ENCODE results near the gene TPSB2.
"Not testable (repeated sequence)": the region's sequence is repeated elsewhere in the genome, so short reads cannot be mapped to it uniquely, and the experiment has no call there.

TPSB2 gene

DNA sequence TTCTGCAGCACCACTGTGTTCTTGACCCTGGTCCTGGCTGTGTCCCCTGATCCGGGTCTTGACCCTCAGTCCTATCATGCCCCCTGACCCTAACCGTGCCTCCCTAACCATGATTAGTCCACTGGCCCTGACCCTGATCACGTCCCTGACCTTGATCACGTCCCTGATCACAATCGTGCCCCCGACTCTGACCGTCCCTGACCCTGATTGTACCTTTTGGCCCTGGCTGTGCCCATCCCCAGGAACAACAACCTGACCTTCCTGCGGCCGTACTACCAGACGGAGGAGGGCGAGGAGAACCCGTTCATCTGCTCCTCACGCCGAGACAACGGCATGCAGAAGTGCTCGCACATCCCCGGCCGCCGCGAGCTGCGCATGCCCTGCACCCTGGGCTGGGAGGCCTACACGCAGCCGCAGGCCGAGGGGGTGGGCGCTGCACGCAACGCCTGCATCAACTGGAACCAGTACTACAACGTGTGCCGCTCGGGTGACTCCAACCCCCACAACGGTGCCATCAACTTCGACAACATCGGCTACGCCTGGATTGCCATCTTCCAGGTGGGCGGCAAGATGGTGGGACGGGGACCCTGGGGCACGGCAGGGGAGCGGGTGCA lies 29.9 kb downstream of the TPSB2 start:
- no peak for DNase-seq (ENCODE audit: low spot score)

GRCh38 chr16:1199347-1200013 lies 30.5 kb downstream of the TPSB2 start:
- no peak for DNase-seq (ENCODE audit: low spot score)

GRCh38 chr16:1198671-1199346 lies 31.2 kb downstream of the TPSB2 start:
- not testable (repeated sequence) for DNase-seq (ENCODE audit: low spot score)

GRCh38 chr16:1198194-1198593 lies 31.8 kb downstream of the TPSB2 start:
- DNase-seq (ENCODE audit: low spot score) = no peak

DNA sequence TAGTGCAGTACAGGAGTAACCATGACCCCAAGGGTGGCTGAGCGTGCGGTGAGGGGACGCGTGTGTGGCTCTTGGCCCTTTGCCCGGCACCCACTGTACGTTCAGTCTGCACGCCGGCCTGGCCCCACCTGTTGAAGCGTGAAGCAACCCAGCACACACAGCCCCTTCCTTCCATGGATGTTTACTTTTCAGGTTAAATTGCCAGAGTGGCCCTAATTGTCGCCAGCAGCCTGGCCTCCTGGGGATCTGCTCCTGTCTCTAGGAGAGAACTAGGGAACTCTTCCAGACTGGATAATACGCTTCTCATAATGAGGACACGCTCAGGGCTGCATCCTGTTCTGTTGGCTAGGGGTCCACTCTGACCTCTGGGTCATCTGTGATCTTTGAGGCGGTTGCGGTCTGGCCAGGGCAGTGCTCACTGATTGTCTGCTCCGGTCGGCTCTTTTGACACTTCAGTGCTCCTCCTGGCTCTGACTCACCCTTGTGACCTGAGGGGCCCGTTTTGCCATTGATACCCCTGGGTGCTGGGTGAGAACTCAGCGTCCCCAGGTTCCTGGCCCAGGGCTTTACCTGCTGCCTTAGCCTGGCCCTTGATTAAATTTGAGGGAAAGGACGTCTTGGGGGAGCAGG lies 32.6 kb downstream of the TPSB2 start:
- DNase-seq (ENCODE audit: low spot score) = no peak

- no peak for DNase-seq (ENCODE audit: low spot score)
Measured at GRCh38 chr16:1196494-1196893, 33.5 kb downstream of the TPSB2 start.

DNA sequence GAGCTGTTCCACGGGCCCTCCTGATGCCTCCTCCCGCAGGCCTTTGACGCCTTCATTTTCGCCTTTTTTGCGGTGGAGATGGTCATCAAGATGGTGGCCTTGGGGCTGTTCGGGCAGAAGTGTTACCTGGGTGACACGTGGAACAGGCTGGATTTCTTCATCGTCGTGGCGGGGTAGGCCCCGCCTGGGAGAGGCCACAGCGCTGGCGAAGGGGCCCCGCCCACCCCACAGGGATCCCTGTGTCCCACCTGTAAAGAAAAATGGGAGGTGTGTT lies 34.7 kb downstream of the TPSB2 start:
- DNase-seq (ENCODE audit: low spot score) = no peak

GRCh38 chr16:1194665-1195392 lies 35.2 kb downstream of the TPSB2 start:
- no peak for DNase-seq (ENCODE audit: low spot score)

GRCh38 chr16:1193825-1194581 lies 36.0 kb downstream of the TPSB2 start:
- no peak for DNase-seq (ENCODE audit: low spot score)

DNA sequence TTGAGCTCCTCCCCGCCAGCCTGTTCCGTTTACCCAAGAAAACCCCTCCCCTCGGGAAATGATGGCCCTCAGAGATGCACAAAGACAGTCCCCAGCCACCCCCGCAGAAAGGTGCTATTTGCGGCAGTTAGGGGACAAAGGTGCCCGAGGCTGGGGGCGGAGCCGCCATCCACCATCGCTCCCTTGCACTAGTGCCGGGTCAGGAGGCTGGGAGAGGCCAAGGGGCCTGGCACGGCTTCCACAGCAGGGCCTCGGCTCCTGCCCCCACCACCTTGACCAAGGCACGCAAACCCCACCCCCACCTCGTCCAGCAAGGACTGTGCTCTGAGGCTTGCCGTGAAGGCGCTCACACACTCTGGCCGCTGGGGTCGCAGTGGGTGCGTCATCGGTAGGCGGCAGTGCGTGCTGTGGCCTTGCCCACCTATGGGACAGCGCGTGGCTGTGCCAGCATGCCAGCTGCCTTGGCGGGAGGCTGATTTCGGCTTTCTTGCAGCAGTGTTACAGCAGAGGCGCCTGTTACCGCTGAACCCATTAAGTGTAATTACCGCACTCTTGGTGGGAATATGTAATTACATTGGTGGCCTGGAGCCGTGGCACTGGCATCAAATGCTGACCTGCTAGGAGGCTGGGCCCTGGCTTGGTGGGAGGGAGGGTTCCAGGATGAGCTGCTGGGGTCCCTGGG lies 36.7 kb downstream of the TPSB2 start:
- no peak for DNase-seq (ENCODE audit: low spot score)

- DNase-seq (ENCODE audit: low spot score) = no peak
Measured at GRCh38 chr16:1192384-1193073, 37.5 kb downstream of the TPSB2 start.

GRCh38 chr16:1190789-1191188 lies 39.2 kb downstream of the TPSB2 start:
- DNase-seq (ENCODE audit: low spot score) = not testable (repeated sequence)

DNA sequence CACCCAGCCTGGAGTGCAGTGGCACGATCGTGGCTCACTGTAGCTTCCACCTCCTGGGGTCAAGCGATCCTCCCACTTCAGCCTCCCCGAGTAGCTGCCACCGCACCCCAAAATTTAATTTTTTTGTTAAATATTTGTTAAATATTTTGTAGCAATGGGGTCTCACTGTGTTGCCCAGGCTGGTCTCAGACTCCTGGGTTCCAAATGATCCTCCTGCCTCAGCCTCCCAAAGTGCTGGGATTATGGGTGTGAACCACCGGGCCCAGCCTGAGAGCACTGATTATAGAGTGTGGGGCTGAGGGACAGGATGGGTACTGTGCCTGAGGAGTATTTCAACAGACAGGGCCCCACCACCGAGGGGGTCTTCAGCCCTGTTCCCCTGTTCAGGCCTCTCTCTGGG lies 40.5 kb downstream of the TPSB2 start:
- DNase-seq (ENCODE audit: low spot score) = no peak

DNA sequence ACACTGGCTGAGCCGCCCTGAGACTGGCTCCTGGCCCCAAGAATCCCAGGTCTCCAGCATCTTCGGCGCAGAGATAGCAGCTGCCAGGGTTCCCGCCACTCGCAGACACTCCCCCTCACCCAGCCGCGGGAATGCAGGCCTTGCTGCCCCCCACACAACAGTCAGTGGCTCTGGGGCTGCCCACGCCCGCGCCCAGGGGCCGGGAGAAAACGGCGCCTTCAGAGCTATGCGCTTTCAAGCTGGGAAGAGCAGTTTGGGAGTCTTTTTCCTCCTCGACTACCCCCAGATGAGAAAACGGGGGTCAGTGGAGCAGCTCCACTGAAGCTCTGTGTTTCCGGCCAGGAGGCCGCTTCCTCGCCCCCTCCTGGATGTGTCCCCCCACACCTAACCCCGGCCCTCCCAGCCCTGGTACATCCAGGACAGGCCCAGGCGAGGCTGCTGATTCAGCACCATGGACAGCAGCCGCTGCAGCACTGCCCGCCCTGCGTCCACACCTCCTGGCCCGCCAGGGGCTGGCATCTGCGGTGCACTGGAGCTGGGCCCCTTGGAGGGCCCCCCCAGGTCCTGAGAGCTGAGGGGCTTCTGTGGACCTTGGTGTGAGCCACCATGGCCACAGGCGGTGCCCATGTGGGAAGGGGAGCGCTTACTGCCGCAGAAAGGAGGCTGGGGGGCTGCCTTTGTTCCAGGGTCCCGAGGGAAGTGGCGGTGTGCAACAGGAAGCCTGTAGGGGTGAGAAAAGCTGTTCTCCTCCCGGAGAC lies 41.4 kb downstream of the TPSB2 start:
- no peak for DNase-seq (ENCODE audit: low spot score)

DNA sequence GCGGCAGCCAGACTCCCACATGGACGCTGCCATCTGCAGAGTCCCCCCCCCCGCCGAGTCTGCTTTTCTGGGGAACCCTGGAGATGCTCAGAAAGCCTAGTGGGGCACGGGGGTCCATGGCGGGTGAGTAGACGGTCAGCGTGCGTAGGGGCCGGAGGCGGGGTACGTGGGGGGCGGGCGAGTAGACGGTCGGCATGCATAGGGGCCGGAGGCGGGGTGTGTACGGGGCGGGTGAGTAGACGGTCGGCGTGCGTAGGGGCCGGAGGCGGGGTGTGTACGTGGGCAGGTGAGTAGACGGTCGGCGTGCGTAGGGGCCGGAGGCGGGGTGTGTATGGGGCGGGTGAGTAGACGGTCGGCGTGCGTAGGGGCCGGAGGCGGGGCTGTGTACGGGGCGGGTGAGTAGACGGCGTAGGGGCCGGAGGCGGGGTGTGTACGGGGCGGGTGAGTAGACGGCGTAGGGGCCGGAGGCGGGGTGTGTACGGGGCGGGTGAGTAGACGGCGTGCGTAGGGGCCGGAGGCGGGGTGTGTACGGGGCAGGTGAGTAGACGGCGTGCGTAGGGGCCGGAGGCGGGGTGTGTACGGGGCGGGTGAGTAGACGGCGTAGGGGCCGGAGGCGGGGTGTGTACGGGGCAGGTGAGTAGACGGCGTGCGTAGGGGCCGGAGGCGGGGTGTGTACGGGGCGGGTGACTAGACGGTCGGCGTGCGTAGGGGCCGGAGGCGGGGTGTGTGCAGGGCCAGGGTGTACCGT lies 44.4 kb downstream of the TPSB2 start:
- DNase-seq (ENCODE audit: low spot score) = not testable (repeated sequence)

- no peak for DNase-seq (ENCODE audit: low spot score)
Measured at GRCh38 chr16:1184980-1185379, 45.0 kb downstream of the TPSB2 start.

DNA sequence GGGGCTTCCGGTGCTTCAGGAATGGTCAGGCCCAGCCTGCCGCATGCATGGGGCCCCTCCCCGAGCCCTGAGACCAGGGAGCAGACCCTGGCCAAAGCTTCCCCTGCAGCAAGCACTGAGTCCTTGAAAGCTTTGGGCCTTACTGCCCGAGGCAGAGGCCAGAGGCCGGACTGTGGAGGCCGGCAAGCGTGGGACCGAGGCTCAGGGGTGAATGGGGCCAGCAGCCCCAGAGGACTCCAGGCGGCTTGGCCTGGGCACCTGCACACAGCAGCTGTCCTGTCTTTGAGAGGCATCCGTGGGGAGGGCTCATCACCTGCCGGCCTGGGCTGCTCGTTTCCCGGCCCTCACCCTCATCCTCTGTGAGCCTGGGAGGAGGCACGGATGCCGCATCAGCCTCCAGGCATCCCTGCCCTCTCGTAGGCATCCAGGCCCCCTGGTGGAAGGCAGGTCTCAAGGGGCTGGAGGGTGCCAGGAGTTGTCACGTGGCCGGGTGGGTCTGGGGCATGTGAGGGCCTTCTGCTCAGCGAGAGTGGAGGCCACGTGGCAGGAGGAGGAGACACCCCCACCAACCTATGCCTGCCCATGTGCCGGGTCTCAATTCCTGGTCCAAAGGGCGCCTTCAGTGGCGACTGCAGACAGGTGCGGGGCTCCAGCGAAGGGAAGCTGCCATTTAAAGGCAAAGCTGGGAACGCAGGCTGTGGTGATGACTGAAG lies 45.7 kb downstream of the TPSB2 start:
- no peak for DNase-seq (ENCODE audit: low spot score)
